ENCODE results near the gene ATP2B2.
A peak's percentile ranks its signal among the peaks of the same experiment; 100 is the strongest.

Gene ATP2B2

GRCh38 chr3:10468613-10469354, 36.6 kb downstream of the ATP2B2 start:
- no peak for DNase-seq

- no peak for DNase-seq
Observed at GRCh38 chr3:10467904-10468612, 37.3 kb downstream of the ATP2B2 start.

DNA sequence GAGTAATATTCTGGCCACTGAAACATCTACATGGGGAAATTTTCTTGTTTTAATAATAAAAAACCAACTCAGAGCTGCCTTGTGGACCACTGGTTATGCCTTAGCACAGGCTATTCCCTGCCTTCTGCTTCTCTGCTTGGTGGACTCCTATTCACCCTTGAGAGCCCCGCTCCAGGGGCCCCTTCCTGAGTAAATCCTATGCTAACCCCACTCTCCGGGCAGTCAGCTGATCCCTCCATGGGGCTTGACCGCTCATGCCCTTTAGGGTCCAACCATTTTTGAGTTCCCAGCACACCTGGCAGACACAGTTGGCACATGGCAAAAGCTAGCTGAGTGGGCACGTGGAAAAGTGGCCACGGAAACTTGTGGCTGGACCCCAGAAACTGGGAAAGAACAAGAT, 38.2 kb downstream of the ATP2B2 start:
- no peak for DNase-seq

DNA sequence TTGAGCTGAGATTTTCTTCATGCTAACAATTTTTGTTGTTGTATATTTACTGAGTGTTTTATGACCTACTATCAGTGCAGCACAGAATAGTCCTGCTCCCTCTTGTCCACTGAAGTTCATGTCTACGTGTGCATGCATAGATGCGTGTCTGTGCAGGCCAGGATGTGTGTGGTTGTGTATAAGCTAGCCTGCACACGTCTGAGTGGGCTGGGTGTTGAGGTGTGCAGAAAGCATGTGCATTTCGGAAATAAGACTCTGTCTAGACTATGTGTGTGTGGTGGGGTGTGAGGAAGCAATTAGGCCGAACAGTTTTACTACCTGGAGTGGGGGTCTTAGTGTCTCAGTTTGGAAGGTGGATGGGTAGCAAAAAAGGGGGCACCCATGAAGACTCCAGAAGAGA, 39.2 kb downstream of the ATP2B2 start:
- no peak for DNase-seq

GRCh38 chr3:10465161-10465560, 40.2 kb downstream of the ATP2B2 start:
- no peak for DNase-seq

GRCh38 chr3:10463533-10464434, 41.6 kb downstream of the ATP2B2 start:
- DNase-seq: no peak

GRCh38 chr3:10462641-10463532, 42.5 kb downstream of the ATP2B2 start:
- DNase-seq: no peak

GRCh38 chr3:10460951-10461545, 44.3 kb downstream of the ATP2B2 start:
- DNase-seq: peak; percentile 73

- DNase-seq: peak; percentile 90
Observed at GRCh38 chr3:10459954-10460754, 45.2 kb downstream of the ATP2B2 start.

DNA sequence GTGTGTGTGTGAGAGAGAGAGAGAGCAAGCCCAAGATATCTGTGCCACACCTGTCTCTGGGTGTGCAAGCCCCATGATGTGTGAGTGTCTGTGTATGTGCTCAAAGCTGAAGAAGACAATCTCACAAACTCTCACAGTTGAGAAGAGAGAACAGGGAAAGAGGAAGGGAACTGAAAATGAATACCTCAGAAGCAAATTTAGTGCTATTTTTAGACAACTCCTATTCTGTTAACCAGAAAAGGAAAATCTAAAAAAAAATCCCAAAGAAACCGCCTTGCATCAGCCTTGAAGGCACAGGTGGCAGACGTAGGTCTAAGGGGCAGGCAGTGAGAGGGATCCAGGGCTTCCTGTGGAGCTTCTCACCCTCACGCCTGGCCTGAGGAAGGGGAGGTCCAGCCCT, 47.8 kb downstream of the ATP2B2 start:
- DNase-seq: no peak

- DNase-seq: no peak
Observed at GRCh38 chr3:10456981-10457380, 48.4 kb downstream of the ATP2B2 start.

GRCh38 chr3:10455545-10455914, 49.9 kb downstream of the ATP2B2 start:
- no peak for DNase-seq

DNA sequence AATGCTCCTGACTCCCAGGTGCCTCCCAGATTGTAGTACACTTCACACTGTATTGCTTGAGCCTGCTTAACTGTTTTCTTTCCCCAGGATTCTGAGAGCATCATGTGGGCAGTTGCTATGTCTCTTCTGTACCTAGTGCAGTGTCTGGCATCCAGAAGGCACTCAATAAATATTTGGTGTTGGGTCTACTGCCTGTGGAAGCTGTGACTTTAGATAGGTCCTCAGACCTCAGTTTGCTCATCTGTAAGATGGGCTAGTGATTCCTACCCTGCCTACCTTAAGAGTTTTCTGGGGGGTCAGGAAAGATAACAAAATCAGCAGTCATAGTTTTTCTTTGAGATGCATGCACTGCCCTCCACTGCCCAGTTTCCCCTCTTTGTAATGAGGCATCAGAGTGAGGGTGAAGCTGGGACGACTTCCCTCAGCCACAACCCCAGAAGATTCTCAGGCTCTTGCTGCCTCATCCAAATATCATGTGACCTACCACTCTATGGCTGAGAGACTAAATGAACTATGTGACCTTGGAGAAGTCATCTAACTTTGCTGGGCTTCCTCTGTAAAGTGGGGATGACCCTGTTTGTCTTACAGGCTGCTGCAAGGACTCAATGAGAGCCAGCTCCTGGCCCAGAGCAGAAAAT, 50.4 kb downstream of the ATP2B2 start:
- no peak for DNase-seq

- no peak for DNase-seq
Observed at GRCh38 chr3:10453431-10454163, 51.8 kb downstream of the ATP2B2 start.

- DNase-seq: no peak
Observed at GRCh38 chr3:10450494-10451440, 54.6 kb downstream of the ATP2B2 start.

GRCh38 chr3:10449436-10449835, 56.0 kb downstream of the ATP2B2 start:
- DNase-seq: no peak

- no peak for DNase-seq
Observed at GRCh38 chr3:10448544-10448943, 56.8 kb downstream of the ATP2B2 start.

DNA sequence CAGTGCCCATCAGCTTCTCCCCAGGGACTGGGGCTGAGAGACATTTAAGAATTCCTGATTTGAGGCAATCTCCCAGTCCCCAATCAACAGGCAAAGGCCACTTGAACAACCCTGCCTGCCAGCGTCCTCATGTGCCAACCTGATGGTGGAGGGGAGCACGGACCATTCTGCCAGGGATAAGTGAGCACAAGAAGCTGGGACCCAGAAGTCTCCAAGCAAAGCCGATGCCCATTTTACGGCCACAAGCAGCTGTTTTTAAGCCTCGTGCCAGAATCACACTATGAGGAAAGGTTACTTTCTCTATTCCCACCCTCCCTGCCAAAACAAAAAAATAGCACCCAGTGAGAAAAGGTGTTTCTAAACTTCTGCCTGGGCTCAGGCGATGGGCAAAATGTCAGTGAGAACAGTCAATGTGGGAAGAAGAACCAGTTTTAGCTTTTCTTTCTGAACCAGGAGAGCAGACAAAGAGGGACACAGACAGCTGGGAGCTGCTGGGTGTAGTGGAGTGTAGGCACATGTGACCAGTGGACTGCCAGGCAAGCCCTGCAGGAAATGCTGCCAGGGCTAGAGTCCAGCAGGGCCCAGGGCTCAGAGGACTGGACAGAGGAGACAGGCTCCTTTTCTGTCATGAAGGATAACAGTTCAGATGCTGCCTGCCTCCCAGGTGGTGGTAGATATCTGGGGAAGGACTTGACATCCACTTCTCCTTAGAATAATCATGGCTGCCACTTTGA, 57.7 kb downstream of the ATP2B2 start:
- DNase-seq: no peak
